PC-9 (cell line): ENCODE data around the gene MCTP1. TPM values are rescaled to one million over a fixed set of nuclear protein-coding genes. Genes with fewer than 3 reads are reported as not detected.

Experiments
- BruUV-seq: library from RNA; stranded (reverse); fragments of 400-500 nt; replicated peaks from 2 replicates; lab custom pipeline; 2021; lab: Mats Ljungman, UMichigan
- CTCF ChIA-PET: fragments of 300-600 bp; sonication (Branson Sonifier 250); formaldehyde crosslinking; loops from one replicate; lab custom pipeline; 2022; ENCODE audit warnings: antibody characterized with exemption; lab: Charles Lee
- POLR2A ChIA-PET: fragments of 300-600 bp; sonication (Branson Sonifier 250); formaldehyde crosslinking; loops from one replicate; lab custom pipeline; 2022; ENCODE audit warnings: antibody characterized with exemption; ENCODE audit not compliant: unreplicated experiment; lab: Charles Lee
- DNase-seq, 2 experiments: peaks; one replicate each; pipeline versions ENCODE4 v3.0.0 to v3.0.0-alpha.2; 2015 to 2022; ENCODE audit warnings: mixed read lengths in 1 of 2
- H2AFZ ChIP-seq: fragments of 200-600 bp; sonication (generic); 2 replicates; pipeline ENCODE4 v1.8.1; 2017; ENCODE audit warnings: antibody characterized with exemption
- H3F3A ChIP-seq: fragments of 200-600 bp; sonication (generic); 2 replicates; pipeline ENCODE4 v1.8.1; 2017; ENCODE audit warnings: antibody characterized with exemption, mild to moderate bottlenecking, low read depth; ENCODE audit not compliant: insufficient read depth
- H3K27ac ChIP-seq: fragments of 200-600 bp; sonication (generic); 2 replicates; pipeline ENCODE4 v1.6.1; 2016; ENCODE audit warnings: mixed run types
- H3K27me3 ChIP-seq: fragments of 200-600 bp; sonication (generic); 2 replicates; pipeline ENCODE4 v1.6.1; 2016; ENCODE audit warnings: low read depth, mixed run types; ENCODE audit not compliant: insufficient read depth
- H3K36me3 ChIP-seq: fragments of 200-600 bp; sonication (generic); 2 replicates; pipeline ENCODE4 v1.6.1; 2016; ENCODE audit warnings: low read depth, mixed run types
- H3K4me1 ChIP-seq: fragments of 200-600 bp; sonication (generic); replicated peaks from 2 replicates; pipeline ENCODE4 v1.6.1; 2016; ENCODE audit warnings: mixed run types; ENCODE audit not compliant: insufficient read depth
- H3K4me2 ChIP-seq: fragments of 200-600 bp; sonication (generic); 2 replicates; pipeline ENCODE4 v1.6.1; 2017; ENCODE audit warnings: mixed run types
- H3K4me3 ChIP-seq: fragments of 200-600 bp; sonication (generic); 2 replicates; pipeline ENCODE4 v1.6.1; 2016; ENCODE audit warnings: mixed run types
- H3K79me2 ChIP-seq: fragments of 200-600 bp; sonication (generic); 2 replicates; pipeline ENCODE4 v1.6.1; 2017; ENCODE audit warnings: low read depth, mixed run types
- H3K9me2 ChIP-seq: fragments of 200-600 bp; sonication (generic); 2 replicates; pipeline ENCODE4 v1.8.1; 2017; ENCODE audit warnings: mild to moderate bottlenecking; ENCODE audit not compliant: insufficient read depth
- H3K9me3 ChIP-seq: fragments of 200-600 bp; sonication (generic); 2 replicates; pipeline ENCODE4 v1.8.1; 2016; ENCODE audit warnings: low read depth; ENCODE audit not compliant: insufficient read depth
- H4K20me1 ChIP-seq: fragments of 200-600 bp; sonication (generic); 2 replicates; pipeline ENCODE4 v1.8.1; 2017; ENCODE audit not compliant: insufficient read depth
- EZH2 ChIP-seq: fragments of 200-600 bp; sonication (generic); IDR thresholded peaks from 2 replicates; pipeline ENCODE4 v1.8.0; 2017; ENCODE audit warnings: antibody characterized with exemption, low read depth
- intact Hi-C: fragments of 100-400 bp; cut with micrococcal nuclease; formaldehyde crosslinking; loops from one replicate; pipeline ENCODE4 v1.10.0; 2022; ENCODE audit not compliant: unreplicated experiment
- total RNA-seq: library from RNA; stranded (reverse); gene quantifications from 2 replicates; pipeline ENCODE4 v1.2.3, GENCODE V29; 2021
- TF ChIP-seq, protein P1 (sequence below): fragments of 200-600 bp; sonication (generic); conservative IDR thresholded peaks from 2 replicates; pipeline ENCODE4 v1.6.1; 2017; ENCODE audit warnings: mixed run types, antibody characterized with exemption, mild to moderate bottlenecking, moderate library complexity

MCTP1 gene
- total RNA-seq, 1 experiment from 2014 or later = 3.9 TPM

- 0 out of 2 replicates have a peak, but pooled peaks cover 4% of the 10 kb centered on the region for H3K4me1 ChIP-seq
- no peaks in the 10 kb centered on the region for H4K20me1 ChIP-seq
- H2AFZ ChIP-seq = 0 out of 2 replicates have a peak overlapping the region, but pooled peaks have one; percentile 49
- no peak for TF ChIP-seq EZH2
- TF ChIP-seq, protein P1, sequence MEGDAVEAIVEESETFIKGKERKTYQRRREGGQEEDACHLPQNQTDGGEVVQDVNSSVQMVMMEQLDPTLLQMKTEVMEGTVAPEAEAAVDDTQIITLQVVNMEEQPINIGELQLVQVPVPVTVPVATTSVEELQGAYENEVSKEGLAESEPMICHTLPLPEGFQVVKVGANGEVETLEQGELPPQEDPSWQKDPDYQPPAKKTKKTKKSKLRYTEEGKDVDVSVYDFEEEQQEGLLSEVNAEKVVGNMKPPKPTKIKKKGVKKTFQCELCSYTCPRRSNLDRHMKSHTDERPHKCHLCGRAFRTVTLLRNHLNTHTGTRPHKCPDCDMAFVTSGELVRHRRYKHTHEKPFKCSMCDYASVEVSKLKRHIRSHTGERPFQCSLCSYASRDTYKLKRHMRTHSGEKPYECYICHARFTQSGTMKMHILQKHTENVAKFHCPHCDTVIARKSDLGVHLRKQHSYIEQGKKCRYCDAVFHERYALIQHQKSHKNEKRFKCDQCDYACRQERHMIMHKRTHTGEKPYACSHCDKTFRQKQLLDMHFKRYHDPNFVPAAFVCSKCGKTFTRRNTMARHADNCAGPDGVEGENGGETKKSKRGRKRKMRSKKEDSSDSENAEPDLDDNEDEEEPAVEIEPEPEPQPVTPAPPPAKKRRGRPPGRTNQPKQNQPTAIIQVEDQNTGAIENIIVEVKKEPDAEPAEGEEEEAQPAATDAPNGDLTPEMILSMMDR = no peak
- ChIA-PET CTCF (no interaction called here), POLR2A (no interaction called here)
- intact Hi-C loops = no loop called here
- no peaks in the 10 kb centered on the region for H3F3A ChIP-seq
- H3K79me2 ChIP-seq = no peaks in the 10 kb centered on the region
- no peak overlapping the region for H3K4me2 ChIP-seq
- no peak overlapping the region for H3K27ac ChIP-seq
- DNase-seq = no peak
- H3K36me3 ChIP-seq = no peaks in the 10 kb centered on the region
- no peaks in the 10 kb centered on the region for H3K9me2 ChIP-seq
- H3K4me3 ChIP-seq = no peak overlapping the region
- no TSS peak for BruUV-seq
- no peaks in the 10 kb centered on the region for H3K27me3 ChIP-seq
- no peaks in the 10 kb centered on the region; the same call in 1 of the 2 replicates for H3K9me3 ChIP-seq
These were observed 197.0 kb downstream of the MCTP1 start for GRCh38 chr5:95087816-95088317.

GRCh38 chr5:95086927-95087815, 197.7 kb downstream of the MCTP1 start:
- 0 out of 2 replicates have a peak overlapping the region, but pooled peaks have one; percentile 49 for H2AFZ ChIP-seq
- intact Hi-C loops = no loop called here
- no peak overlapping the region for H3K4me2 ChIP-seq
- no TSS peak for BruUV-seq
- no peaks in the 10 kb centered on the region for H3K36me3 ChIP-seq
- no peaks in the 10 kb centered on the region for H3K79me2 ChIP-seq
- H3K27ac ChIP-seq = no peak overlapping the region
- no peaks in the 10 kb centered on the region for H3K9me2 ChIP-seq
- H3K9me3 ChIP-seq = no peaks in the 10 kb centered on the region; the same call in 1 of the 2 replicates
- no peaks in the 10 kb centered on the region for H4K20me1 ChIP-seq
- H3F3A ChIP-seq = peaks cover 2% of the 10 kb centered on the region; the same call in 1 of the 2 replicates
- no peak for DNase-seq
- no peak for TF ChIP-seq EZH2
- TF ChIP-seq, protein P1 = no peak
- ChIA-PET CTCF (no interaction called here), POLR2A (no interaction called here)
- H3K4me3 ChIP-seq = no peak overlapping the region
- H3K4me1 ChIP-seq = peaks cover 6% of the 10 kb centered on the region
- H3K27me3 ChIP-seq = no peaks in the 10 kb centered on the region

DNA sequence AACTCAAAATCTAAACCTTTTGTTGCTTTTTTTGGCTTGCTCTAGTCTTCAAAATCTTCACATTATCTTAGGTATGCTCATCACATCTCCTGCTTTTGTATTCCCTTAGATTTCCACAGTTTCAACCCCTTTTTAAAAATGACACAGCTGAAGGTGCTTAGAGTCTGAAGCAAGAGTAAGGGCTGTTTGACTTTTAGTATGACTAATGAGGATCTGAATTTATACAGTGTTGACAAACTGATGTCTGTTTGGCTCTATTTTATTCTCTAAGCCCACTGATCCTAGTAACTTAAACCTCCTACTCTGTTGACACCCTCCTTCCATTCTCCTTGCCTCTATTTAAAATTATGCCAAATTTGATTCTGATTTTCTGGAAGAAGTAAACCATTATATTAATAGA, 200.1 kb downstream of the MCTP1 start:
- no peak overlapping the region for H2AFZ ChIP-seq
- H3K4me1 ChIP-seq = peaks cover 11% of the 10 kb centered on the region
- POLR2A ChIA-PET = interaction anchor here (0.7 kb wide), 1 partner anchor 68 kb away, joined by 10 read pairs; no protein-coding TSS in a partner anchor
- no peaks in the 10 kb centered on the region for H3K79me2 ChIP-seq
- intact Hi-C loops = no loop called here
- CTCF ChIA-PET = no interaction called here
- H3F3A ChIP-seq = peaks cover 8% of the 10 kb centered on the region; the same call in 1 of the 2 replicates
- no peaks in the 10 kb centered on the region for H3K36me3 ChIP-seq
- peaks cover 4% of the 10 kb centered on the region; the same call in 1 of the 2 replicates for H3K9me3 ChIP-seq
- H3K4me2 ChIP-seq = no peak overlapping the region; the same call in 1 of the 2 replicates
- no peak for TF ChIP-seq EZH2
- TF ChIP-seq, protein P1 = no peak
- H3K27me3 ChIP-seq = no peaks in the 10 kb centered on the region
- H4K20me1 ChIP-seq = no peaks in the 10 kb centered on the region
- DNase-seq = no peak
- H3K4me3 ChIP-seq = no peak overlapping the region
- BruUV-seq = no TSS peak
- no peak overlapping the region for H3K27ac ChIP-seq
- H3K9me2 ChIP-seq = no peaks in the 10 kb centered on the region
